K562 (cell line): ENCODE results near the gene PGM3. TPM values are rescaled to one million over a fixed set of nuclear protein-coding genes. Genes with fewer than 3 reads are reported as not detected.

Source experiments
- BCL6 ChIP-seq: fragments of 250-450 bp; sonication (Bioruptor Pico); IDR thresholded peaks from 2 replicates; pipeline ENCODE4 v1.4.0; 2020
- FOXA1 ChIP-seq: fragments of 450-650 bp; IDR thresholded peaks from 2 replicates; pipeline ENCODE4 v1.6.1; 2016; ENCODE audit warnings: mild to moderate bottlenecking, borderline replicate concordance
- JUN ChIP-seq, 2 experiments: sonication (generic) in 1 of 2; formaldehyde crosslinking in 1 of 2; IDR thresholded peaks; 2 replicates each; pipeline versions ENCODE4 v1.6.1 to v1.8.0; 2012 to 2022; ENCODE audit warnings: borderline replicate concordance in 2 of 2, mild to moderate bottlenecking in 2 of 2, improper control_type of control experiment in 1 of 2, low read depth in 1 of 2, low read length in 1 of 2, missing genetic modification reagents in 1 of 2
- NELFE ChIP-seq: IDR thresholded peaks from 2 replicates; pipeline ENCODE4 v1.6.1; 2011; ENCODE audit warnings: mild to moderate bottlenecking; ENCODE audit not compliant: insufficient read depth, insufficient read length
- POLR2AphosphoS2 ChIP-seq: IDR thresholded peaks from 2 replicates; pipeline ENCODE4 v1.6.1; 2012; ENCODE audit warnings: low read length, improper control_type of control experiment
- POLR3G ChIP-seq: IDR thresholded peaks from 2 replicates; pipeline ENCODE4 v1.6.1; 2011; ENCODE audit not compliant: insufficient read length, insufficient replicate concordance; ENCODE audit errors: extremely low read depth
- RBM22 ChIP-seq: fragments of 200-400 bp; formaldehyde crosslinking; IDR thresholded peaks from 2 replicates; pipeline ENCODE4 v1.6.1; 2018; ENCODE audit warnings: low read length, low read depth; ENCODE audit not compliant: poor library complexity, severe bottlenecking
- SIN3B ChIP-seq: fragments of 450-650 bp; IDR thresholded peaks from 2 replicates; pipeline ENCODE4 v1.6.1; 2017; ENCODE audit warnings: low read depth, mild to moderate bottlenecking, moderate library complexity
- SIRT6 ChIP-seq: IDR thresholded peaks from one replicate; pipeline ENCODE4 v1.6.1; 2012; ENCODE audit warnings: low read depth, mild to moderate bottlenecking, control low read depth, inconsistent platforms, low read length, moderate library complexity
- U2AF1 ChIP-seq: fragments of 200-400 bp; formaldehyde crosslinking; optimal IDR thresholded peaks from 2 replicates; pipeline ENCODE3; 2017; ENCODE audit warnings: mild to moderate bottlenecking, low read depth, low read length, moderate library complexity
- ZNF134 ChIP-seq: fragments of 250-450 bp; sonication (Bioruptor Pico); conservative IDR thresholded peaks from 2 replicates; pipeline ENCODE4 v1.4.0; 2020
- ZNF232 ChIP-seq: sonication (generic); formaldehyde crosslinking; IDR thresholded peaks from 2 replicates; pipeline ENCODE4 v1.8.0; 2022; ENCODE audit warnings: mild to moderate bottlenecking, missing genetic modification reagents
- ZNF311 ChIP-seq: fragments of 250-450 bp; sonication (Bioruptor Pico); IDR thresholded peaks from 2 replicates; pipeline ENCODE4 v1.4.0; 2020; ENCODE audit warnings: mild to moderate bottlenecking, moderate library complexity
- ZNF384 ChIP-seq: IDR thresholded peaks from 2 replicates; pipeline ENCODE4 v1.6.1; 2012; ENCODE audit warnings: low read depth, low read length, improper control_type of control experiment
- ZNF408 ChIP-seq: fragments of 250-450 bp; sonication (Bioruptor Pico); IDR thresholded peaks from 2 replicates; pipeline ENCODE4 v1.4.0; 2020; ENCODE audit warnings: low read depth, mild to moderate bottlenecking, moderate library complexity
- ZNF551 ChIP-seq: fragments of 250-450 bp; sonication (Bioruptor Pico); IDR thresholded peaks from 2 replicates; pipeline ENCODE4 v1.5.0; 2021; ENCODE audit warnings: mild to moderate bottlenecking, moderate library complexity
- ZNF592 ChIP-seq: fragments of 450-650 bp; IDR thresholded peaks from 2 replicates; pipeline ENCODE4 v1.6.1; 2017; ENCODE audit warnings: antibody characterized with exemption, mild to moderate bottlenecking
- polyA plus RNA-seq, 8 experiments: library from polyadenylated mRNA; depleted of rRNA in 4 of 8; stranded (reverse) in 5 of 8; unstranded in 3 of 8; fragments of >200 nt; fragmentation: Nextera tagmentation in 2 of 8; fragmentation: Illumina TruSeq in 1 of 8; extraction: Ambion mirVana in 2 of 8; extraction: Trizol in 1 of 8; gene quantifications; 2 replicates each; pipeline versions ENCODE4 v1.2.1 to v1.2.3, GENCODE V29; 2011 to 2014; ENCODE audit warnings: inconsistent platforms in 1 of 8, missing spikeins in 1 of 8
- total RNA-seq, 7 experiments: library from RNA; depleted of rRNA in 6 of 7; stranded (reverse); fragments of >200 nt in 6 of 7; fragmentation: Illumina TruSeq in 2 of 7; extraction: Trizol in 2 of 7; gene quantifications; 2 replicates each; pipeline versions ENCODE4 v1.2.1 to v1.2.3, GENCODE V29; 2011 to 2021; ENCODE audit warnings: low replicate concordance in 1 of 7
- TF ChIP-seq, protein P1 (sequence below): fragments of 250-450 bp; sonication (Bioruptor Pico); IDR thresholded peaks from 2 replicates; pipeline ENCODE4 v1.4.0; 2020; ENCODE audit warnings: mild to moderate bottlenecking, moderate library complexity
- TF ChIP-seq, protein P2 (sequence below): fragments of 150-350 bp; IDR thresholded peaks from 2 replicates; pipeline ENCODE4 v1.6.1; 2014; ENCODE audit warnings: low read depth, mild to moderate bottlenecking, low read length, borderline replicate concordance

The PGM3 gene
- total and polyA plus RNA-seq, 9 of the 15 experiments (the other 6 are each of a cell fraction or from before 2014, with no cell fraction given), result 19.1 to 107 (median 50.5) TPM

DNA sequence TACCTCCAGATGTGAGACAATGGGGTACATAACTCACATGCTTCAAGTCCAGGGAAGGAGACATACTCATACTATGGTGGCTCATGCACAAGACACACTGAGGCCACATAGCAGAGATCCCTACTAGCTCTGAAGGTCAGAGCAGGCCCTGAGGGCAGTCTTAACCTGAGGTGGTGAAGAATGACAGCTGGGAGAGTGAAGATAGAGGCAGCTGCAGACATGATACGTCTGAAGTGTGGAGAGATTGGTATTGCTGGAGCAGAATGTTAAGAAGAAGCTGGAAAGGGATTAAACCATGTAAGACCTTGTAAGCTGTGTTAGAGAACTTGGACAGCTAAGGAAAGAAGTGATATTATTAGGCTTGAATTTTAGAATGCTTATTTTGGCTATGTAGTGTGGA is 32.9 kb downstream of the PGM3 start (continued):
- no peak for TF ChIP-seq RBM22
- no peak for TF ChIP-seq NELFE
- TF ChIP-seq FOXA1, result no peak
- TF ChIP-seq ZNF592, result no peak
- no peak for TF ChIP-seq ZNF134 (CRISPR knock-in tag)
- no peak for TF ChIP-seq ZNF384
- no peak for TF ChIP-seq ZNF408 (CRISPR knock-in tag)
- TF ChIP-seq POLR2AphosphoS2, result no peak
- TF ChIP-seq JUN (IDR thresholded peaks at IDR 0.05; ENCODE audit: borderline replicate concordance, low read depth, low read length), result no peak
- TF ChIP-seq JUN (CRISPR knock-in tag; IDR thresholded peaks at IDR 0.05; ENCODE audit: borderline replicate concordance), result no peak
- TF ChIP-seq ZNF311 (CRISPR knock-in tag), result no peak
- no peak for TF ChIP-seq POLR3G
- no peak for TF ChIP-seq U2AF1
- TF ChIP-seq BCL6 (CRISPR knock-in tag), result no peak
- TF ChIP-seq ZNF232 (CRISPR knock-in tag), result no peak
- no peak for TF ChIP-seq ZNF551 (CRISPR knock-in tag)
- no peak for TF ChIP-seq SIN3B
- TF ChIP-seq, protein P1, sequence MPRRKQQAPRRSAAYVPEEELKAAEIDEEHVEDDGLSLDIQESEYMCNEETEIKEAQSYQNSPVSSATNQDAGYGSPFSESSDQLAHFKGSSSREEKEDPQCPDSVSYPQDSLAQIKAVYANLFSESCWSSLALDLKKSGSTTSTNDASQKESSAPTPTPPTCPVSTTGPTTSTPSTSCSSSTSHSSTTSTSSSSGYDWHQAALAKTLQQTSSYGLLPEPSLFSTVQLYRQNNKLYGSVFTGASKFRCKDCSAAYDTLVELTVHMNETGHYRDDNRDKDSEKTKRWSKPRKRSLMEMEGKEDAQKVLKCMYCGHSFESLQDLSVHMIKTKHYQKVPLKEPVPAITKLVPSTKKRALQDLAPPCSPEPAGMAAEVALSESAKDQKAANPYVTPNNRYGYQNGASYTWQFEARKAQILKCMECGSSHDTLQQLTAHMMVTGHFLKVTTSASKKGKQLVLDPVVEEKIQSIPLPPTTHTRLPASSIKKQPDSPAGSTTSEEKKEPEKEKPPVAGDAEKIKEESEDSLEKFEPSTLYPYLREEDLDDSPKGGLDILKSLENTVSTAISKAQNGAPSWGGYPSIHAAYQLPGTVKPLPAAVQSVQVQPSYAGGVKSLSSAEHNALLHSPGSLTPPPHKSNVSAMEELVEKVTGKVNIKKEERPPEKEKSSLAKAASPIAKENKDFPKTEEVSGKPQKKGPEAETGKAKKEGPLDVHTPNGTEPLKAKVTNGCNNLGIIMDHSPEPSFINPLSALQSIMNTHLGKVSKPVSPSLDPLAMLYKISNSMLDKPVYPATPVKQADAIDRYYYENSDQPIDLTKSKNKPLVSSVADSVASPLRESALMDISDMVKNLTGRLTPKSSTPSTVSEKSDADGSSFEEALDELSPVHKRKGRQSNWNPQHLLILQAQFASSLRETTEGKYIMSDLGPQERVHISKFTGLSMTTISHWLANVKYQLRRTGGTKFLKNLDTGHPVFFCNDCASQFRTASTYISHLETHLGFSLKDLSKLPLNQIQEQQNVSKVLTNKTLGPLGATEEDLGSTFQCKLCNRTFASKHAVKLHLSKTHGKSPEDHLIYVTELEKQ (CRISPR knock-in tag), result no peak
- TF ChIP-seq, protein P2, sequence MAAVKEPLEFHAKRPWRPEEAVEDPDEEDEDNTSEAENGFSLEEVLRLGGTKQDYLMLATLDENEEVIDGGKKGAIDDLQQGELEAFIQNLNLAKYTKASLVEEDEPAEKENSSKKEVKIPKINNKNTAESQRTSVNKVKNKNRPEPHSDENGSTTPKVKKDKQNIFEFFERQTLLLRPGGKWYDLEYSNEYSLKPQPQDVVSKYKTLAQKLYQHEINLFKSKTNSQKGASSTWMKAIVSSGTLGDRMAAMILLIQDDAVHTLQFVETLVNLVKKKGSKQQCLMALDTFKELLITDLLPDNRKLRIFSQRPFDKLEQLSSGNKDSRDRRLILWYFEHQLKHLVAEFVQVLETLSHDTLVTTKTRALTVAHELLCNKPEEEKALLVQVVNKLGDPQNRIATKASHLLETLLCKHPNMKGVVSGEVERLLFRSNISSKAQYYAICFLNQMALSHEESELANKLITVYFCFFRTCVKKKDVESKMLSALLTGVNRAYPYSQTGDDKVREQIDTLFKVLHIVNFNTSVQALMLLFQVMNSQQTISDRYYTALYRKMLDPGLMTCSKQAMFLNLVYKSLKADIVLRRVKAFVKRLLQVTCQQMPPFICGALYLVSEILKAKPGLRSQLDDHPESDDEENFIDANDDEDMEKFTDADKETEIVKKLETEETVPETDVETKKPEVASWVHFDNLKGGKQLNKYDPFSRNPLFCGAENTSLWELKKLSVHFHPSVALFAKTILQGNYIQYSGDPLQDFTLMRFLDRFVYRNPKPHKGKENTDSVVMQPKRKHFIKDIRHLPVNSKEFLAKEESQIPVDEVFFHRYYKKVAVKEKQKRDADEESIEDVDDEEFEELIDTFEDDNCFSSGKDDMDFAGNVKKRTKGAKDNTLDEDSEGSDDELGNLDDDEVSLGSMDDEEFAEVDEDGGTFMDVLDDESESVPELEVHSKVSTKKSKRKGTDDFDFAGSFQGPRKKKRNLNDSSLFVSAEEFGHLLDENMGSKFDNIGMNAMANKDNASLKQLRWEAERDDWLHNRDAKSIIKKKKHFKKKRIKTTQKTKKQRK, result no peak
- no peak for TF ChIP-seq SIRT6
